PC-3 (cell line): ENCODE measurements around the gene SUCNR1. TPM values are rescaled to one million over a fixed set of nuclear protein-coding genes. Genes with fewer than 3 reads are reported as not detected.

ENCODE experiments used
- ATAC-seq: fragments of 200-7000 bp; cut with Tn5 transposase; 2 replicates; pipeline ENCODE4 v1.9.1; 2020; ENCODE audit warnings: mild to moderate bottlenecking, moderate library complexity
- BruUV-seq: library from RNA; stranded (reverse); fragments of 400-500 nt; replicated peaks from 2 replicates; lab custom pipeline; 2021; lab: Mats Ljungman, UMichigan
- CTCF ChIA-PET: fragments of 300-600 bp; sonication (Branson Sonifier 250); formaldehyde crosslinking; loops from one replicate; lab custom pipeline; 2022; ENCODE audit warnings: antibody characterized with exemption; lab: Charles Lee
- POLR2A ChIA-PET: fragments of 300-600 bp; sonication (Branson Sonifier 250); formaldehyde crosslinking; loops from one replicate; lab custom pipeline; 2022; ENCODE audit warnings: antibody characterized with exemption; ENCODE audit not compliant: unreplicated experiment; lab: Charles Lee
- DNase-seq: peaks from one replicate; pipeline ENCODE4 v3.0.0-alpha.2; 2015
- H2AFZ ChIP-seq: fragments of 300-600 bp; sonication (generic); 2 replicates; pipeline ENCODE4 v1.6.0; 2016; ENCODE audit warnings: antibody characterized with exemption, low read length
- H3F3A ChIP-seq: fragments of 300-600 bp; sonication (generic); one replicate; pipeline ENCODE4 v1.6.0; 2017; ENCODE audit warnings: antibody characterized with exemption, low read length, control low read depth, mild to moderate bottlenecking; ENCODE audit not compliant: unreplicated experiment
- H3K27ac ChIP-seq: fragments of 300-600 bp; sonication (generic); 2 replicates; pipeline ENCODE4 v1.5.1; 2016; ENCODE audit warnings: mild to moderate bottlenecking, low read length
- H3K27me3 ChIP-seq: fragments of 300-600 bp; sonication (generic); 2 replicates; pipeline ENCODE4 v1.6.1; 2016; ENCODE audit warnings: low read length, mixed read lengths
- H3K36me3 ChIP-seq: fragments of 300-600 bp; sonication (generic); 2 replicates; pipeline ENCODE4 v1.6.1; 2016; ENCODE audit warnings: low read depth, mixed run types, low read length, mixed read lengths
- H3K4me1 ChIP-seq: fragments of 300-600 bp; sonication (generic); 2 replicates; pipeline ENCODE4 v1.5.1; 2016; ENCODE audit warnings: low read length; ENCODE audit not compliant: insufficient read depth
- H3K4me2 ChIP-seq: fragments of 300-600 bp; sonication (generic); 2 replicates; pipeline ENCODE4 v1.6.0; 2016; ENCODE audit warnings: low read length
- H3K4me3 ChIP-seq: fragments of 300-600 bp; sonication (generic); 2 replicates; pipeline ENCODE4 v1.5.1; 2016; ENCODE audit warnings: mild to moderate bottlenecking, low read length, mixed read lengths
- H3K79me2 ChIP-seq: fragments of 300-600 bp; sonication (generic); 2 replicates; pipeline ENCODE4 v1.6.1; 2017; ENCODE audit warnings: low read length, mixed read lengths
- H3K9ac ChIP-seq: fragments of 300-600 bp; sonication (generic); 2 replicates; pipeline ENCODE4 v1.6.0; 2016; ENCODE audit warnings: mild to moderate bottlenecking, low read length
- H3K9me2 ChIP-seq: fragments of 300-600 bp; sonication (generic); replicated peaks from 2 replicates; pipeline ENCODE4 v1.6.1; 2016; ENCODE audit warnings: mixed run types, low read length, mixed read lengths
- H3K9me3 ChIP-seq: fragments of 300-600 bp; sonication (generic); 2 replicates; pipeline ENCODE4 v1.6.1; 2016; ENCODE audit warnings: low read length, mixed read lengths
- H4K20me1 ChIP-seq: fragments of 300-600 bp; sonication (generic); 2 replicates; pipeline ENCODE4 v1.6.1; 2016; ENCODE audit warnings: low read length, mixed read lengths
- CTCF ChIP-seq: fragments of 300-600 bp; sonication (generic); conservative IDR thresholded peaks from 2 replicates; pipeline ENCODE4 v1.5.1; 2017; ENCODE audit warnings: antibody characterized with exemption, low read depth, mild to moderate bottlenecking, low read length
- EZH2 ChIP-seq: fragments of 300-600 bp; sonication (generic); IDR thresholded peaks from one replicate; pipeline ENCODE4 v1.6.1; 2017; ENCODE audit warnings: antibody characterized with exemption, mild to moderate bottlenecking, low read length; ENCODE audit not compliant: unreplicated experiment
- EZH2phosphoT487 ChIP-seq: fragments of 300-600 bp; sonication (generic); IDR thresholded peaks from 2 replicates; pipeline ENCODE4 v1.6.1; 2018; ENCODE audit warnings: mild to moderate bottlenecking, antibody characterized with exemption, low read length, borderline replicate concordance
- intact Hi-C: fragments of 100-400 bp; cut with micrococcal nuclease; formaldehyde crosslinking; loops from 2 replicates; pipeline ENCODE4 v1.9.0; 2023
- total RNA-seq: library from RNA; depleted of rRNA; stranded (reverse); fragments of >200 nt; gene quantifications from 2 replicates; pipeline ENCODE4 v1.2.3, GENCODE V29; 2014

SUCNR1 gene
- total RNA-seq, 1 experiment from 2014 or later: not detected

- H3K9ac ChIP-seq: no peak overlapping the region
- DNase-seq (peak; percentile 89), ATAC-seq (peak; percentile 68)
- intact Hi-C loops: loop anchor here (2.0 to 5.0 kb wide), 2 partner anchors 26 to 38 kb away; no protein-coding TSS in a partner anchor
- H3F3A ChIP-seq: no peaks in the 10 kb centered on the region
- CTCF ChIA-PET: no interaction called here
- no peak for TF ChIP-seq CTCF
- peaks cover 24% of the 10 kb centered on the region for H3K4me1 ChIP-seq
- H3K4me3 ChIP-seq: no peak overlapping the region; the same call in 1 of the 2 replicates
- H3K79me2 ChIP-seq: no peaks in the 10 kb centered on the region
- no peaks in the 10 kb centered on the region for H3K36me3 ChIP-seq
- H3K4me2 ChIP-seq: peak overlapping the region; percentile 43
- H3K9me2 ChIP-seq: no peaks in the 10 kb centered on the region
- no peaks in the 10 kb centered on the region for H3K27me3 ChIP-seq
- no peaks in the 10 kb centered on the region for H3K9me3 ChIP-seq
- peak overlapping the region; percentile 2; the same call in 1 of the 2 replicates for H3K27ac ChIP-seq
- POLR2A ChIA-PET: no interaction called here
- no TSS peak for BruUV-seq
- no peaks in the 10 kb centered on the region for H4K20me1 ChIP-seq
- no peak overlapping the region for H2AFZ ChIP-seq
These were observed 8.9 kb upstream of the SUCNR1 start for GRCh38 chr3:151864423-151865101.

GRCh38 chr3:151866711-151867410 is 6.6 kb upstream of the SUCNR1 start:
- no peak for TF ChIP-seq CTCF
- TF ChIP-seq EZH2: no peak
- no peak for TF ChIP-seq EZH2phosphoT487
- intact Hi-C loops: no loop called here
- Histone ChIP-seq H3F3A (no peaks in the 10 kb centered on the region), H3K27me3 (no peaks in the 10 kb centered on the region), H3K9me3 (no peaks in the 10 kb centered on the region), H3K9me2 (no peaks in the 10 kb centered on the region), H3K9ac (no peak overlapping the region), H4K20me1 (no peaks in the 10 kb centered on the region), H3K79me2 (no peaks in the 10 kb centered on the region), H3K27ac (no peak overlapping the region), H3K4me3 (no peak overlapping the region), H3K36me3 (no peaks in the 10 kb centered on the region), H3K4me1 (peaks cover 24% of the 10 kb centered on the region), H2AFZ (no peak overlapping the region), H3K4me2 (no peak overlapping the region)
- no TSS peak for BruUV-seq
- DNase-seq (no peak), ATAC-seq (no peak)
- CTCF ChIA-PET: no interaction called here
- POLR2A ChIA-PET: no interaction called here

- Histone ChIP-seq H3K9me2 (no peaks in the 10 kb centered on the region), H3F3A (no peaks in the 10 kb centered on the region), H3K9ac (no peak overlapping the region), H4K20me1 (no peaks in the 10 kb centered on the region), H3K79me2 (no peaks in the 10 kb centered on the region), H3K36me3 (no peaks in the 10 kb centered on the region), H3K27ac (no peak overlapping the region), H3K9me3 (no peaks in the 10 kb centered on the region), H3K27me3 (no peaks in the 10 kb centered on the region), H3K4me2 (no peak overlapping the region), H3K4me3 (no peak overlapping the region), H3K4me1 (peaks cover 24% of the 10 kb centered on the region), H2AFZ (no peak overlapping the region)
- no TSS peak for BruUV-seq
- ChIA-PET POLR2A (no interaction called here), CTCF (no interaction called here)
- no peak for TF ChIP-seq EZH2phosphoT487
- TF ChIP-seq CTCF: no peak
- TF ChIP-seq EZH2: no peak
- intact Hi-C loops: no loop called here
- no peak for ATAC-seq
- no peak for DNase-seq
These were observed 5.8 kb upstream of the SUCNR1 start for GRCh38 chr3:151867666-151868065.
